Stimulated activated CD4-positive, alpha-beta T cell treated with anti-CD3 and anti-CD28 coated beads, Interleukin-2, amount 100 ng/mL, for 24 hours (primary cell): Measurements from ENCODE around the gene CLPX.
"Not testable (repeated sequence)": the region's sequence is repeated elsewhere in the genome, so short reads cannot be mapped to it uniquely, and the experiment has no call there.

Experiments used
- DNase-seq, 2 donors: peaks; one replicate each; pipeline ENCODE4 v3.0.0-alpha.2; 2020

Gene CLPX

DNA sequence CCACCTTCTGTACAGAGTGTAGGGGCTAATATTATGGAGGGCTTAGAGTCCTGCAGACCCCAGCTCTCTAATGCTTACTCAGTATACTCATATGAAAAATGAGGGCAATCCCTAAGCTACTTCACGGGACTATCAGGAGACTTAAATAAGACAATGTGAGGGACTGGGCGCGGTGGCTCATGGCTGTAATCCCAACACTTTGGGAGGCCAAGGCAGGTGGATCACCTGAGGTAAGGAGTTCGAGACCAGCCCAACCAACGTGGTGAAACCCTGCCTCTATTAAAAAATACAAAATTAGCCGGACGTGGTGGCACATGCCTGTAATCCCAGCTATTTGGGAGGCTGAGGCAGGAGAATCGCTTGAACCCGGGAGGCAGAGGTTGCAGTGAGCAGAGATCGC, 85.3 kb downstream of the CLPX start:
- DNase-seq = not testable (repeated sequence)

DNA sequence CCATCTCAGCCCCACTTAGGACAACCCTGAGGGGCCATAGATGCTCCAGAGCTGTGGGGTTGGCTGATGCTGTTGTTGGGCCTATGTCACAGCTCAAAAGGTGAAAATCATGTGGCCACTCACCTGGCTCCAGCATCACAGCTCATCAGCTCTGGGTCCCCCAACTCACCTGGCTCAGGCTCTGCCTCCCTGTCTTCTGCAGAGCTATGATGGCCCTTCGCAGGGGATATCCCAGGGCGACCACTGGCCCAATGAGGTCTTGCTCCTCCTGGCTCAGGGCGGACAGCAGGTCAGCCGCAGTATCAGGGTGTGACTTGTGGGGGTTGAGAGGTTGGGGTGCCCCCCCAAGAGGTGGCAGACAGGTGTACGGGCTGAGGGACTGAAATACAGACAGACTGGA, 85.8 kb downstream of the CLPX start:
- DNase-seq = no peak
